NOMO-1 (cell line): Measurements from ENCODE around the gene SLC2A2.

Experiments
- DNase-seq, 2 experiments: peaks; one replicate each; lab custom pipeline; 2025; ENCODE audit not compliant: unreplicated experiment in 2 of 2; lab: John Stamatoyannopoulos, UW

SLC2A2 gene

DNA sequence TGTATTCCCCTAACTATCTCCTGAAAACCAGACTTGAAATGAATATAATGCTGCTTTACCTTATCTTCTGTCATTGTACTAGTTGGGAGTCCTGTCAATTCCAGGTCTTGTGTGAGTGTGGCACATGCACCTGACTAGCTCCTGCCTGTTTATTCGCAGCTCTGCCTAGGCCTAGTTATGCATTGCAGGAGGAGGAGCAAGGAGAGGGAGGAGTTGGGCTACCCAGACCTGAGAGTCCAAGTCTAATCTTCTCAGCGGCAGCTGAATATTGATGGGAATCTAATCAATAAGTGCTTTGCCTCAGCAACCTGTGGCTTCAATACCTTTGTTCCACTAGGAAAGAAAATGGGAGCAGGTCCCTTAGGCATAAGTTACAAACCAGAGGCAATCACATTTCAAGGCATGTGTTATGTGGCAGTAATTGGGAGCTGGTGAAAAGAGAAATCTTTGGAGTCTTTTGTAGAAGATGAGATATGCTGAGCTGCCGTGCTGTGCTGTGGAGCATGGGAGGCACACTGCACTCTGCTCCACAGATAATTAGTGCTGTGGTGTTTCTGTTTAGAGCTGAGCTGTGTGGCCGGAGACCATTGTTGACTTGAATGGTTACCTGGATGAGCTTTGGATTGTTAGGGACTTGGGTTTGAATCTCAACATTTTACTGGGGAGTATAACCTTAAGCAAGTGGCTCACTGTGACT lies at the start of gene SLC2A2:
TSS of gene SLC2A2 (minus strand) at position 124 of the 697 bp plus-strand sequence. CDS start at position 74, 50 bp downstream.
- no peak for DNase-seq

- peak in 1 of 2 experiments; percentile 62 for DNase-seq
Measured at GRCh38 chr3:171072432-171072831, 45.9 kb upstream of the SLC2A2 start.

DNA sequence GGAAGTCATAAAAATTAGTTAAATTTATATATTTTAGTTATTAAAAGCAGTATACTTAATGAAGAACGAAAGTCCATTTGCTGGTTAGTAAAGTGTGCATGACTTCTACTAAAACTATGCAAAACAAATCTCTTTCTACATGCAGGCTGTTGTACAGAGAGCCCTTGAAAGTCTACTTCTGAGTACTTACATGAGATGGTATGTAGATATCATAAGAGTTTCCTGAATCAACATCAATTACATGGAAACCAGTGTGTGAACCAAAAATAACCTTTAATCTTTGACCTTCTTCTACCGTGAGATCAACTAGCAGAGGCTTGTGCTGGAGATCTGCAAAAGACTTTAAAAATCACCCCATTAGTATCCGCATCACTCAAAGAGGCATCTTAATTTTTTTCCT lies 42.1 kb upstream of the SLC2A2 start:
- DNase-seq, result no peak

GRCh38 chr3:171066206-171066605 lies 39.7 kb upstream of the SLC2A2 start:
- DNase-seq, result no peak

GRCh38 chr3:171065732-171066131 lies 39.2 kb upstream of the SLC2A2 start:
- no peak for DNase-seq

GRCh38 chr3:171064461-171064860 lies 37.9 kb upstream of the SLC2A2 start:
- no peak for DNase-seq

GRCh38 chr3:171061749-171062148 lies 35.2 kb upstream of the SLC2A2 start:
- no peak for DNase-seq

DNA sequence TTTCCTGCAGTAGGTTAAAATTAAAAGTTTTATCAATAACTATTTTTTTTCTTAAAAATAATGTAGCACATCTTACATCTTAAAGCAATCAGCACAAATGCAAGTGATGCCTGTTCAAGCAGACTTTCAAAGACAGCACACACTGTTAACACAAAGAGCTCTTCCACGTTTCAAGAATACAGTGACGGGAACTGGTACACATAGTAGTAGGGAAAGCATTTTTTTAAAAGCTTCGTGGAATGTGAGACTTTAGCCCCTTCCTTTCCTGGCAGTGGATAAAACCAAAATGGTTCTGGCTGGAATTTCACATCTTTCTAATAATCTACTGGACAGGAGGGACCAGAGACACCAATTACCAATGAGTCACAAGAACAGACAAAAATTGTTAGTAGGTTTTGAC lies 33.5 kb upstream of the SLC2A2 start:
- no peak for DNase-seq

DNA sequence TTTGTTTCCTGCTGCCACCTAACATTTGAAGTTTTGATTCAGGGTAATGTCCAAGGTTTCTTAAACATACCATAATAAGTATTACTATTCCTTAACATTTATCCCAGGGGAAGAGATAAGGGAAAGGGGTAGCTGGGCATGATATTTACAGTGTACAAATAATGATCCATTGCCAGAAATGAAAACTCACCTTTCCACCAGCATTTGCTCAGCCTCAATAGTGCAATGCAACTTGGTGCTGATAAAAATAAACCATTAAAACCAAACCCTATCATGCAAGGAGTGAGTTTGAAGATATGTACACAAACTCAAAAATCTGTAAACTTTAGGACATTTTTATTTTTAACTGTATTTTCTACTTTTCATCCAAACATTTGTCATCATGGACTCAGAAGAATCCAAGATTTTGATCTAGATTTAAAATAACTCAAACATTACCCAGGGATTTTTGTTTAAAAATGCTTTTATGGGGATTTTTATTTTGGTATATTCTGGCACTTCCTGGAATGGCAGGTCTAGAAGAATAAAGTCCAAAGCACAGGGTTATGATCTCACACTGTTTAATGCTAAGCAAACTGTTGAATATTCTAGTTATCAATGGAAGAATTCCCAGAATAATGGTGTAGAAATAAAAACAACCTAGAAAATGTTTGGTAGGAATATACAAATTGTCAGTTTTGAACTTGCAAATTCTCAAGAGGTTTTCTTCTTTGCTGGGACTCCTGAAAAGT lies 32.5 kb upstream of the SLC2A2 start:
- no peak for DNase-seq

DNA sequence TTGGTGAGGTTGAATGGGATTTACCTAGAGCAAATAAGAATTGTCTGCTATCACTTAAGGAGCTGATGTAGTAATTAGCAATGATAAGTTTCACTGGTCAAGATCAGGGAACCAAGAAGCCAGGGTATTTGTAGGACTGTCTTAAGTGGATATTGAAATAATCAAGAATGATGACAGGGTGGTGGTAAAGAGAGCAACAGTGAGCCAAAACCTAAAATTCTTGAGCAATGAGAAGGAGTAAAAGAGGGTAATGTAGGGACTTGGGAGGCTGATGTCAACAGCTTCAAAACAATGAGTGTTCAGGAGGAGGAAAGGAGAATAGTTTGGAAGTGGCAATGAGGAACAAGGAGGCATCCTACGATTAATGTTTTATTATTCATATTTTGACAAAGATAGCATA lies 31.5 kb upstream of the SLC2A2 start:
- DNase-seq, result no peak

GRCh38 chr3:171057072-171057471 lies 30.6 kb upstream of the SLC2A2 start:
- DNase-seq, result no peak

DNA sequence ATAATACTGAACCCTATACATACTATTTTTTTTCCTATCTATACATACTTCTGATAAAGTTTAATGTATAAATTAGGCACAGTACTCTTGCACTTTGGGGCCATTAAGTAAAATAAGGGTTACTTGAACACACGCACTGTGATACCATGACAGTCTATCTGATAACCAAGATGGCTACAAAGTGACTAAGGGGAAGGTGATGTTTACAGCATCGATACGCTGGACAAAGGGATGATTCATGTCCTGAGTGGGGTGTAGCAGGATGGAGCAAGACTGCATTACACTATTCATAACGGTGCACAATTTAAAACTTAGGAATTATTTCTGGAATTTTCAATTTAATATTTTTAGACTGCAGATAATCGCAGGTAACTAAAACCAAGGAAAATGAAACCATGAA lies 30.0 kb upstream of the SLC2A2 start:
- no peak for DNase-seq

- DNase-seq, result no peak
Measured at GRCh38 chr3:171055336-171056178, 29.0 kb upstream of the SLC2A2 start.

DNA sequence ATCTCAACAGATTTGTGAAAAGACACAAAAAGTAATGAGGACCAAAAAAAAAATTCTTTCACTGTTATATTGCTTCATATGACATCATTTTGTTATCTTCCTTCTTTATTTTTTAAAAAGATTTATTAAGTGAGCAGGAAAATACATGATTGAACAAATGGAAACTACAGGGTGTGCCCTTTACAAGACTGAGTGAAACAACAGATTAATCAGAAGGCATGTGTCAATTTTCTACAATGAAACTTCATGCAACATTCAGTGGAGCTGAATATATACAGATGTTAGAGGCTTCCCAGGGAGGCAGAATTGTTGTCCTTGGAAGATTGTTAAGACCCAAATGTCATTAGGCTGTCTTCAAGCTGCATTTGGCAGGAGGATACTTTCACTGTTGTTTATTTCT lies 28.4 kb upstream of the SLC2A2 start:
- no peak for DNase-seq

- no peak for DNase-seq
Measured at GRCh38 chr3:171054231-171054630, 27.7 kb upstream of the SLC2A2 start.

DNA sequence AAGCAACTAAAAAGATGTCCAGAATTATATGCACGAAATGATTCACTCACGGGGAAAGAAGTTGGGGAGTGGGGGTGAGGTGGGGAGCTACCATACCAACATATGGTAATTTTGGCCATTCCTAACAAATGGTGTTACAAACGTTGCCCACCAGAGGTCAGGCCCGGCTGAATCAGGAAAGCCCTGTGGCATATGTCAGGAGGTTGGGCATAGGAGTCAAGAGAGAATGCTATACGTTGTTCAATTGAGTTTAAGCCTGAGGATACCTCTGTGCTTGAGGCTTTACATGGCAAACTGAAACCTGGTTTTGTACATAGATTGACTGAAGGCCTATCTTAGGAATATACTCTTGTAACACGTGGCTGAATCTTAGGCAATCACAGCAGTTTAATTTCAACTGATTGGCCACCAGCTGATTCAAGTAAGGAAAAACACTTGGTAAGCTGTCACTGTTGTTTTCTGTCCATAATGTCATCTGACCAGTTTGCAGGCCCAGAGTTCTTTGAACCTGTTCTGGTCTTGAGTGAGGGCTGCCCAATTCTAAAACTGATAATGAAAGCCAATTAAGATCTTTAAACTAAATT lies 23.4 kb upstream of the SLC2A2 start:
- DNase-seq, result peak; percentile 27 to 36

DNA sequence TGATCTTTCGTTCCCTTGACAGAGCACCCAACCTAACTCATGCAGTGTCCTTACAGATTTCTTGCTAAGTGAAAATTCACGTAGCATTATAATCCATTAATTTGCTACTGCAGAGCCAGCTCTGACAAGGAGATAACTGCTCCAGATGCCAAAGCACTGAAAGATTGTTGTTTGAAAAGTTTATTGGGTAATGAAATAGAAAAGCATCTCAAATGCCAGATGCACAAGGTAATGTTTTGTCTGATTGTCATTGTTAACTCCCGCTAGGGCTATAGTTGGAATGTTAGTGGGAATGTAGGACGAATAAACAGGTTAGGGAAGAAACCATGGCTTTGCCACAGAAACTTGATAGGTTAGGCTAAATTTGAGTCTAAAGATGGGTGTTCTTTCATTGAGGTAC lies 20.2 kb upstream of the SLC2A2 start:
- DNase-seq, result no peak

DNA sequence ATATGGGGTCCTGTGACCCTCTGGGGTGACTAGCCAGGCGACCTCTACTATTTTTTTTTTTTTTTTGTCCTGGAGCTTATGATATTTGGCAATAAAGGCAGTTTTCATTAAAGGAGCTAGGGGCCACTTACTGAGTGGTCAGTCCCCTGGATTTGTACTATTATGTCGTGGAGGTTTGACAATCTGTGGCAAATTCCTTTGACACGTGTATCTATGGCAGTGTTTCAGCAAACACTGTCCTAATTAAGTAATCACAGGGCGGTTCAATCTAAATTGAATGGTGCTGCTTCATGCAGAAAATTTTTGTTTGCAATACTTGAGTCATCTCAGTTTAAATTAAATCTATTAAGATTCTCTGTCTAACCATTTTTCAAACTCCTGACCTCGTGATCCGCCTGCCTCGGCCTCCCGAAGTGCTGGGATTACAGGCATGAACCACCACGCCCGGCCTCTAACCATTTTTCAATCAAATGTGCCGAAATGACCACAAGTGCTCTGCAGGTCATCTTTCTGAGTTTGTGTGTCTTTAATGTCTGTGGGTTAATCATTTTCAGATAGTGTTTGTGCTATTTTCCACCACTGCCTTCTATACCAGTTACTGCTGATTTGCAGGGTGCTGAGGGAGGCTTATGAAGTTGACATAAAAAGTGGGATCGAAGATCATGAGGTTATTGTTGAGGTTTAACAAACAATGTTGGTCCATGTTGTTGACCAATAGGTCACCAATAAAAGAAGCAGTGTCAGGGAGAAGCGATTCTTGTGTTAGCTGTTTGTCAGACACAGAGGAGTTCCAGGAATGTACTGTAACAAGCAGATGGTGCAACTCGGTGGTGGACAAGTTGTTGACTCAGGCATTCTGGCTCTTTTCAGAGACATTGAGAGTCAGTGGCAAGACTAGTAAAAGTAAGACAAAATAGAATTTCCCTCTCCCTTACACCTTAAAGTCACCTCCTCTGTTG lies 18.6 kb upstream of the SLC2A2 start:
- DNase-seq, result no peak

- no peak for DNase-seq
Measured at GRCh38 chr3:171044384-171044783, 17.9 kb upstream of the SLC2A2 start.

- DNase-seq, result no peak
Measured at GRCh38 chr3:171039674-171040073, 13.2 kb upstream of the SLC2A2 start.
